Activated CD8-positive, alpha-beta T cell treated with anti-CD3 and anti-CD28 coated beads for 36 hours (primary cell): ENCODE results near the gene ZNF3. TPM values are rescaled to one million over a fixed set of nuclear protein-coding genes. Genes with fewer than 3 reads are reported as not detected.

Experiments used
- ATAC-seq: fragments of 200-7000 bp; cut with Tn5 transposase; one replicate; pipeline ENCODE4 v1.10.0; 2021; ENCODE audit warnings: mild to moderate bottlenecking, moderate library complexity
- CTCF ChIA-PET: fragments of 350-600 bp; sonication (Branson Sonifier 250); formaldehyde crosslinking; loops from one replicate; lab custom pipeline; 2021; ENCODE audit warnings: antibody characterized with exemption; lab: Charles Lee
- POLR2A ChIA-PET: fragments of 350-600 bp; sonication (Branson Sonifier 250); formaldehyde crosslinking; loops from one replicate; lab custom pipeline; 2021; ENCODE audit warnings: antibody characterized with exemption; lab: Charles Lee
- DNase-seq: peaks from one replicate; pipeline ENCODE4 v3.0.0-alpha.2; 2020
- H3K27ac Mint-ChIP-seq: one replicate; pipeline ENCODE4 v1.8.0; 2021; ENCODE audit warnings: mild to moderate bottlenecking, mixed read lengths
- H3K27me3 Mint-ChIP-seq: one replicate; pipeline ENCODE4 v1.8.0; 2021; ENCODE audit warnings: mixed read lengths
- H3K36me3 Mint-ChIP-seq: one replicate; pipeline ENCODE4 v1.8.0; 2021; ENCODE audit warnings: low read depth, mixed read lengths
- H3K4me1 Mint-ChIP-seq: one replicate; pipeline ENCODE4 v1.8.0; 2021; ENCODE audit warnings: low read depth, mixed read lengths
- H3K4me3 Mint-ChIP-seq: one replicate; pipeline ENCODE4 v1.8.0; 2021; ENCODE audit warnings: mild to moderate bottlenecking, moderate library complexity, mixed read lengths
- H3K9me3 Mint-ChIP-seq: one replicate; pipeline ENCODE4 v1.8.0; 2021; ENCODE audit warnings: mixed read lengths
- intact Hi-C: fragments of 100-400 bp; cut with micrococcal nuclease; formaldehyde crosslinking; loops from one replicate; pipeline ENCODE4 v1.10.0; 2022
- total RNA-seq, 2 experiments: library from RNA; stranded (reverse); gene quantifications; one replicate each; pipeline ENCODE4 v1.2.3, GENCODE V29; 2021
- TF ChIP-seq, protein P1 (sequence below): fragments of 200-600 bp; IDR thresholded peaks from one replicate; pipeline ENCODE4 v1.8.0; 2022; ENCODE audit warnings: antibody characterized with exemption, mild to moderate bottlenecking

The ZNF3 gene
- total RNA-seq, 2 experiments from 2014 or later: 16.4 to 18.9 TPM

GRCh38 chr7:100038326-100038725 is 43.2 kb downstream of the ZNF3 start:
- DNase-seq: no peak
- TF ChIP-seq, protein P1, sequence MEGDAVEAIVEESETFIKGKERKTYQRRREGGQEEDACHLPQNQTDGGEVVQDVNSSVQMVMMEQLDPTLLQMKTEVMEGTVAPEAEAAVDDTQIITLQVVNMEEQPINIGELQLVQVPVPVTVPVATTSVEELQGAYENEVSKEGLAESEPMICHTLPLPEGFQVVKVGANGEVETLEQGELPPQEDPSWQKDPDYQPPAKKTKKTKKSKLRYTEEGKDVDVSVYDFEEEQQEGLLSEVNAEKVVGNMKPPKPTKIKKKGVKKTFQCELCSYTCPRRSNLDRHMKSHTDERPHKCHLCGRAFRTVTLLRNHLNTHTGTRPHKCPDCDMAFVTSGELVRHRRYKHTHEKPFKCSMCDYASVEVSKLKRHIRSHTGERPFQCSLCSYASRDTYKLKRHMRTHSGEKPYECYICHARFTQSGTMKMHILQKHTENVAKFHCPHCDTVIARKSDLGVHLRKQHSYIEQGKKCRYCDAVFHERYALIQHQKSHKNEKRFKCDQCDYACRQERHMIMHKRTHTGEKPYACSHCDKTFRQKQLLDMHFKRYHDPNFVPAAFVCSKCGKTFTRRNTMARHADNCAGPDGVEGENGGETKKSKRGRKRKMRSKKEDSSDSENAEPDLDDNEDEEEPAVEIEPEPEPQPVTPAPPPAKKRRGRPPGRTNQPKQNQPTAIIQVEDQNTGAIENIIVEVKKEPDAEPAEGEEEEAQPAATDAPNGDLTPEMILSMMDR: no peak
- no peaks in the 10 kb centered on the region for H3K9me3 Mint-ChIP-seq
- peaks cover 17% of the 10 kb centered on the region for H3K4me1 Mint-ChIP-seq
- no peak overlapping the region for H3K4me3 Mint-ChIP-seq
- H3K27me3 Mint-ChIP-seq: no peaks in the 10 kb centered on the region
- no peak for ATAC-seq
- peaks cover 38% of the 10 kb centered on the region for H3K36me3 Mint-ChIP-seq
- H3K27ac Mint-ChIP-seq: no peak overlapping the region
- intact Hi-C loops: no loop called here
- CTCF ChIA-PET: interaction anchor here (0.8 kb wide), 1 partner anchor 10 kb away, joined by 4 read pairs; no protein-coding TSS in a partner anchor
- POLR2A ChIA-PET: interaction anchor here (0.8 to 1.5 kb wide), 3 partner anchors 11 to 105 kb away, joined by 3 to 4 read pairs (median 3); no protein-coding TSS in a partner anchor

GRCh38 chr7:100035876-100036275 is 45.6 kb downstream of the ZNF3 start:
- Mint-ChIP-seq H3K27ac (no peak overlapping the region), H3K36me3 (peaks cover 47% of the 10 kb centered on the region), H3K4me3 (no peak overlapping the region), H3K9me3 (no peaks in the 10 kb centered on the region), H3K4me1 (peaks cover 8% of the 10 kb centered on the region), H3K27me3 (no peaks in the 10 kb centered on the region)
- intact Hi-C loops: no loop called here
- ATAC-seq (no peak), DNase-seq (no peak)
- ChIA-PET CTCF (no interaction called here), POLR2A (no interaction called here)
- TF ChIP-seq, protein P1: no peak

- DNase-seq (no peak), ATAC-seq (no peak)
- Mint-ChIP-seq H3K4me3 (no peak overlapping the region), H3K27ac (no peak overlapping the region), H3K9me3 (no peaks in the 10 kb centered on the region), H3K4me1 (peaks cover under 1% of the 10 kb centered on the region), H3K27me3 (no peaks in the 10 kb centered on the region), H3K36me3 (peaks cover 51% of the 10 kb centered on the region)
- CTCF ChIA-PET: no interaction called here
- intact Hi-C loops: no loop called here
- POLR2A ChIA-PET: no interaction called here
- TF ChIP-seq, protein P1: no peak
These were observed 46.5 kb downstream of the ZNF3 start for GRCh38 chr7:100034871-100035510.

DNA sequence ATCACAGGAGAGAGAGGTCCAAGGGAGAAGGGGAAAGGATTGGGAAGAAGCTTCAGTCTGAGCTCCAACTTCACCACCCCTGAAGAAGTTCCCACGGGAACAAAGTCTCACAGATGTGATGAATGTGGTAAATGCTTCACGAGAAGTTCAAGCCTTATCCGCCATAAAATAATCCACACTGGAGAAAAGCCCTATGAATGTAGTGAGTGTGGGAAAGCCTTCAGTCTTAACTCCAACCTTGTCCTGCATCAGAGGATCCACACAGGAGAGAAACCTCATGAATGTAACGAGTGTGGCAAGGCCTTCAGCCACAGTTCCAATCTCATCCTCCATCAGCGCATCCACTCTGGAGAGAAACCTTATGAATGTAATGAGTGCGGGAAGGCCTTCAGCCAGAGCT is 48.0 kb downstream of the ZNF3 start:
- Mint-ChIP-seq H3K36me3 (peaks cover 51% of the 10 kb centered on the region), H3K27me3 (no peaks in the 10 kb centered on the region), H3K27ac (no peak overlapping the region), H3K9me3 (no peaks in the 10 kb centered on the region), H3K4me1 (no peaks in the 10 kb centered on the region), H3K4me3 (no peak overlapping the region)
- ChIA-PET CTCF (no interaction called here), POLR2A (interaction anchor here (0.7 to 1.4 kb wide), 3 partner anchors 9 to 16 kb away, joined by 3 to 5 read pairs (median 3); partner anchors contain the start of gene ZSCAN21)
- TF ChIP-seq, protein P1: no peak
- ATAC-seq (no peak), DNase-seq (no peak)
- intact Hi-C loops: no loop called here

DNA sequence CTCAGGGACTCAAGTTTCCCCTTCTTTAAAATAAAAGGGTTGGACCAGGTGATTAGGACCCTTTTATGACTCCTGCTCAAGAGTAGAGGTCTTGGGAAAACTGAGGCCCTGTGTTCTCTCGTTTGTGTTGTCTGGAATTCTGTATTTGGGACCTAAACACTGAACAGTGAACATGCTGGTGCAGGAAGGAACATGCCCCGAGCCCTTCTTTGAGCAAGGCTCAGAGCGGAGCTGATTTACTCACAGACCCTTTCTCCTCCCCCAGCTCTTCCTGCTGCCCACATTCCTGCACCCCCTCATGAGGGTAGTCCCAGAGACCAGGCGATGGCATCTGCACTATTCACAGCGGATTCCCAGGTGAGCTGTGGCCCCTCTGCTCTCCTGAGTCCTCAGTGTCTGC is 51.9 kb downstream of the ZNF3 start:
- TF ChIP-seq, protein P1: no peak
- intact Hi-C loops: no loop called here
- H3K27me3 Mint-ChIP-seq: no peaks in the 10 kb centered on the region
- H3K36me3 Mint-ChIP-seq: peaks cover 44% of the 10 kb centered on the region
- CTCF ChIA-PET: interaction anchor here (0.7 to 1.0 kb wide), 2 partner anchors 50 to 116 kb away, joined by 4 read pairs; no protein-coding TSS in a partner anchor
- H3K9me3 Mint-ChIP-seq: no peaks in the 10 kb centered on the region
- no peak overlapping the region for H3K4me3 Mint-ChIP-seq
- POLR2A ChIA-PET: interaction anchor here (0.6 to 1.6 kb wide), 3 partner anchors 12 to 30 kb away, joined by 4 to 9 read pairs (median 4); partner anchors contain the start of gene ZKSCAN1
- no peaks in the 10 kb centered on the region for H3K4me1 Mint-ChIP-seq
- DNase-seq (no peak), ATAC-seq (no peak)
- H3K27ac Mint-ChIP-seq: no peak overlapping the region
